OCI-LY1 (cell line): ENCODE data around the gene PRG2.

Experiments used
- H2AFZ ChIP-seq: fragments of 200-600 bp; sonication (generic), shearing (Covaris generic); 2 replicates; pipeline ENCODE4 v1.6.0; 2014; ENCODE audit warnings: antibody characterized with exemption, mild to moderate bottlenecking, low read length
- H3F3A ChIP-seq: fragments of 200-600 bp; sonication (generic), shearing (Covaris generic); 2 replicates; pipeline ENCODE4 v1.6.0; 2014; ENCODE audit warnings: mild to moderate bottlenecking, antibody characterized with exemption, low read length, moderate library complexity; ENCODE audit not compliant: insufficient read depth
- H3K27ac ChIP-seq: fragments of 200-600 bp; sonication (generic); 2 replicates; pipeline ENCODE4 v1.5.1; 2014; ENCODE audit warnings: low read length, mixed run types, mild to moderate bottlenecking, low read depth; ENCODE audit not compliant: poor library complexity, severe bottlenecking
- H3K27me3 ChIP-seq: fragments of 200-600 bp; sonication (generic); 2 replicates; pipeline ENCODE4 v1.6.0; 2014; ENCODE audit warnings: antibody characterized with exemption, mild to moderate bottlenecking, low read length, moderate library complexity; ENCODE audit not compliant: insufficient read depth
- H3K36me3 ChIP-seq: fragments of 200-600 bp; sonication (generic); 2 replicates; pipeline ENCODE4 v1.6.1; 2014; ENCODE audit warnings: mild to moderate bottlenecking, antibody characterized with exemption, low read length, moderate library complexity, mixed read lengths; ENCODE audit not compliant: insufficient read depth
- H3K4me1 ChIP-seq: fragments of 200-600 bp; sonication (generic); 2 replicates; pipeline ENCODE4 v1.5.1; 2014; ENCODE audit warnings: mild to moderate bottlenecking, low read length, moderate library complexity; ENCODE audit not compliant: insufficient read depth, severe bottlenecking
- H3K4me2 ChIP-seq: fragments of 200-600 bp; sonication (generic), shearing (Covaris generic); 2 replicates; pipeline ENCODE4 v1.6.1; 2014; ENCODE audit warnings: low read length
- H3K4me3 ChIP-seq: fragments of 200-600 bp; sonication (generic); 2 replicates; pipeline ENCODE4 v1.5.1; 2014; ENCODE audit warnings: low read length, low read depth, mild to moderate bottlenecking, mixed read lengths; ENCODE audit not compliant: poor library complexity, severe bottlenecking
- H3K79me2 ChIP-seq: fragments of 200-600 bp; shearing (Covaris generic); 2 replicates; pipeline ENCODE4 v1.6.1; 2016; ENCODE audit warnings: mixed run types, low read length, mixed read lengths; ENCODE audit not compliant: insufficient read depth
- H3K9ac ChIP-seq: fragments of 200-600 bp; sonication (generic), shearing (Covaris generic); 2 replicates; pipeline ENCODE4 v1.6.1; 2014; ENCODE audit warnings: mild to moderate bottlenecking, low read length, mixed read lengths
- H3K9me2 ChIP-seq: fragments of 200-600 bp; sonication (generic), shearing (Covaris generic); 2 replicates; pipeline ENCODE4 v1.6.1; 2014; ENCODE audit warnings: low read depth, mild to moderate bottlenecking, low read length, mixed read lengths
- H3K9me3 ChIP-seq: fragments of 200-600 bp; shearing (Covaris generic); 2 replicates; pipeline ENCODE4 v1.6.1; 2014; ENCODE audit warnings: low read length, mixed read lengths
- H4K20me1 ChIP-seq: fragments of 200-600 bp; sonication (generic), shearing (Covaris generic); 2 replicates; pipeline ENCODE4 v1.6.0; 2016; ENCODE audit warnings: mild to moderate bottlenecking, low read length; ENCODE audit not compliant: insufficient read depth
- CTCF ChIP-seq: fragments of 200-600 bp; sonication (generic), shearing (Covaris generic); IDR thresholded peaks from 2 replicates; pipeline ENCODE4 v1.5.1; 2017; ENCODE audit warnings: mild to moderate bottlenecking, antibody characterized with exemption, low read length, moderate library complexity, mixed read lengths
- EZH2 ChIP-seq: fragments of 200-600 bp; sonication (generic), shearing (Covaris generic); IDR thresholded peaks from 2 replicates; pipeline ENCODE4 v1.8.0; 2017; ENCODE audit warnings: borderline replicate concordance, mixed run types, mild to moderate bottlenecking, antibody characterized with exemption, low read length, moderate library complexity, mixed read lengths

The PRG2 gene

GRCh38 chr11:57380975-57381374 lies 9.5 kb downstream of the PRG2 start, which contains the start of gene PRG3:
Gene PRG3 (minus strand): TSS chr11:57381150. CDS start chr11:57380708, 442 bp downstream.
- Histone ChIP-seq H3K9me3 (no peaks in the 10 kb centered on the region), H4K20me1 (no peaks in the 10 kb centered on the region), H3K9ac (no peak within 1 kb of the TSS), H3K4me2 (no peak within 1 kb of the TSS), H3K9me2 (no peaks in the 10 kb centered on the region), H3K27ac (no peak within 1 kb of the TSS), H3K27me3 (peaks cover 4% of the 10 kb centered on the region; the same call in 1 of the 2 replicates), H3F3A (no peaks in the 10 kb centered on the region), H3K4me1 (no peaks in the 10 kb centered on the region), H2AFZ (no peak within 1 kb of the TSS), H3K4me3 (no peak within 1 kb of the TSS), H3K36me3 (no peaks in the 10 kb centered on the region), H3K79me2 (no peaks in the 10 kb centered on the region)
- no peak for TF ChIP-seq CTCF
- no peak for TF ChIP-seq EZH2

- no peak overlapping the region for H3K4me2 ChIP-seq
- H3K9me3 ChIP-seq = no peaks in the 10 kb centered on the region
- peaks cover 4% of the 10 kb centered on the region; the same call in 1 of the 2 replicates for H3K27me3 ChIP-seq
- H2AFZ ChIP-seq = no peak overlapping the region
- H3K4me1 ChIP-seq = no peaks in the 10 kb centered on the region
- no peaks in the 10 kb centered on the region for H3K36me3 ChIP-seq
- no peak overlapping the region for H3K4me3 ChIP-seq
- no peak overlapping the region for H3K9ac ChIP-seq
- no peaks in the 10 kb centered on the region for H3K79me2 ChIP-seq
- no peaks in the 10 kb centered on the region for H3K9me2 ChIP-seq
- H3K27ac ChIP-seq = no peak overlapping the region
- no peak for TF ChIP-seq EZH2
- TF ChIP-seq CTCF = no peak
- no peaks in the 10 kb centered on the region for H3F3A ChIP-seq
- H4K20me1 ChIP-seq = no peaks in the 10 kb centered on the region
Observed at GRCh38 chr11:57379732-57380131, 10.7 kb downstream of the PRG2 start.

DNA sequence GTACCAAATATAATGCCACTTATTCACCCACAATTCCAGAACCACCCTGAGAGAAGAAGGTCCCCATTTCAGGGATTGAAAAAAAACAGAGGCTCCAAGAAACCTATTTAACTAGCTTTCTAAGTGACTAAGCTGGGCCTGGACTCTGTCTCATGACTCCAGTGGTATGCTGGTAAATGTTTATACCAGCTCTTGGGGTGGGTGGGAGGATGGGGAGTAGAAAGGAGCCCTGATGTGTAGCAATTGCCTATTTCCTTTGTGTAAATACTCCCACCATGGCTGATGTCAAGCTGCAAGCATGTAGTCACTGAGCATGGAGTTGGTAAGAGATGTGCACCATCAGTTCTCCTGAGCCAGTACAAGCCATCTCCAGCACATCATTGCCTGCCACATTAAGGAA lies 12.3 kb downstream of the PRG2 start:
- Histone ChIP-seq H3K4me3 (no peak overlapping the region), H4K20me1 (no peaks in the 10 kb centered on the region), H3K4me1 (no peaks in the 10 kb centered on the region), H3K4me2 (no peak overlapping the region), H3K36me3 (no peaks in the 10 kb centered on the region), H2AFZ (no peak overlapping the region), H3K9ac (no peak overlapping the region), H3K9me2 (no peaks in the 10 kb centered on the region), H3K9me3 (no peaks in the 10 kb centered on the region), H3F3A (no peaks in the 10 kb centered on the region), H3K27ac (no peak overlapping the region), H3K79me2 (no peaks in the 10 kb centered on the region), H3K27me3 (no peaks in the 10 kb centered on the region; the same call in 1 of the 2 replicates)
- no peak for TF ChIP-seq CTCF
- no peak for TF ChIP-seq EZH2
